K562 (cell line): ENCODE results near the gene WDHD1.

Experiments
- CCNT2 ChIP-seq: IDR thresholded peaks from 2 replicates; pipeline ENCODE4 v1.6.1; 2011; ENCODE audit warnings: borderline replicate concordance, low read depth, mild to moderate bottlenecking, moderate library complexity, mixed read lengths, low read length; ENCODE audit not compliant: insufficient read length; ENCODE audit errors: extremely low read depth
- ETV5 ChIP-seq: sonication (generic); formaldehyde crosslinking; IDR thresholded peaks from 2 replicates; pipeline ENCODE4 v1.4.0; 2020; ENCODE audit warnings: low read depth, mild to moderate bottlenecking, missing genetic modification reagents
- FIP1L1 ChIP-seq: fragments of 200-400 bp; formaldehyde crosslinking; IDR thresholded peaks from 2 replicates; pipeline ENCODE4 v1.6.1; 2018; ENCODE audit warnings: mild to moderate bottlenecking, low read depth, low read length; ENCODE audit not compliant: poor library complexity, severe bottlenecking
- IRF9 ChIP-seq: fragments of 450-650 bp; IDR thresholded peaks from 2 replicates; pipeline ENCODE4 v1.6.1; 2016; ENCODE audit warnings: missing biosample characterization, missing genetic modification characterization
- MAFK ChIP-seq: IDR thresholded peaks from 2 replicates; pipeline ENCODE4 v1.6.1; 2011; ENCODE audit warnings: low read length, improper control_type of control experiment
- MYNN ChIP-seq, 2 experiments: sonication (generic); formaldehyde crosslinking in 1 of 2; IDR thresholded peaks; 2 replicates each; pipeline versions ENCODE4 v1.5.0 to v1.6.1; 2016 to 2020; ENCODE audit warnings: antibody characterized with exemption in 1 of 2, missing genetic modification reagents in 1 of 2
- TAF1 ChIP-seq: IDR thresholded peaks from 2 replicates; pipeline ENCODE4 v1.6.1; 2011; ENCODE audit warnings: mild to moderate bottlenecking, low read length, moderate library complexity; ENCODE audit not compliant: insufficient read depth, control insufficient read depth, severe bottlenecking; ENCODE audit errors: extremely low read depth
- TFAM ChIP-seq: fragments of 250-450 bp; sonication (Bioruptor Pico); conservative IDR thresholded peaks from 2 replicates; pipeline ENCODE4 v1.5.0; 2021; ENCODE audit warnings: mild to moderate bottlenecking, moderate library complexity
- USF1 ChIP-seq: sonication (generic); formaldehyde crosslinking; IDR thresholded peaks from 2 replicates; pipeline ENCODE4 v1.9.0; 2022; ENCODE audit warnings: mild to moderate bottlenecking, missing genetic modification reagents
- ZNF134 ChIP-seq: fragments of 250-450 bp; sonication (Bioruptor Pico); conservative IDR thresholded peaks from 2 replicates; pipeline ENCODE4 v1.4.0; 2020
- ZNF146 ChIP-seq: IDR thresholded peaks from one replicate; pipeline ENCODE4 v1.6.1; 2018; ENCODE audit warnings: missing compliant biosample characterization; ENCODE audit not compliant: unreplicated experiment
- ZNF263 ChIP-seq: sonication (generic); formaldehyde crosslinking; IDR thresholded peaks from 2 replicates; pipeline ENCODE4 v1.8.0; 2022; ENCODE audit warnings: mild to moderate bottlenecking, missing genetic modification reagents, borderline replicate concordance
- TF ChIP-seq, protein P1 (sequence below), 3 experiments: IDR thresholded peaks in 2 of 3; conservative IDR thresholded peaks in 1 of 3; 2 replicates each; pipeline ENCODE4 v1.5.1; 2011 to 2012; ENCODE audit warnings: low read length in 3 of 3, mild to moderate bottlenecking in 3 of 3, control low read depth in 2 of 3, improper control_type of control experiment in 1 of 3, inconsistent platforms in 1 of 3, low read depth in 1 of 3, mixed read lengths in 1 of 3, moderate library complexity in 1 of 3; ENCODE audit not compliant: insufficient read depth in 2 of 3

DNA sequence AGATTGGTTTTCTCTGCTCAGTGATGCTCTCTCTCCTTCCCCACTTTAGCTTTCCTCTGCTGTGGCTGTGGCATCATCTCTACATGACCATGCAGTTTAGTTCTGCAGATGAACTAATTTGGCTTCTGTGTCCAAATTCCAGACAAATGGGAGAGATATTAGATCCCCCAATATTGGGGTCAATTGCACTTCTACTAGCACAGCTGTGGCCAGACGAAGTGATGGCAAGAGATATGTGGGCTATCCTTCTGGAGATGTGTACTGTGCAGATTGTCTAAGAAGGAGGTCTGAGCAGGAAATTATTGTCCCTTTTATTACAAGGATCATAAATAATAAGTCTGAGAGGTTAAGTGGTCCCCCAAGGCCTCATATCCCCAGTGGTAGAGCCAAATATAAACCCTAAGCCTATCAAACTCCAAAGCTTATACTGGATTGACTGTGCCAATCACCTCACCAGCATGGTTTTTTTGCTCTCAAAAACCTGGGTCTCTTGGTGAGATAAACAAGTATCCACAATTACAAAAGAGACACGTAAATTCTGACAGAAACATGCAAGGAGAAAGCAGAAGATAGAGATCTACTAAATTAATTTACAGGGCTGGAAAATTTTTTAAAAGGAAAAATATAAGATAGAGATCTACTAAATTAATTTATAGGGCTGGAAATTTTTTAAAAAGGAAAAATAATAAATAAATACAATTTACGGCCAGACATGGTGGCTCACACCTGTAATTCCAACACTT is 95.1 kb downstream of the WDHD1 start:
- no peak for TF ChIP-seq USF1 (CRISPR knock-in tag)
- TF ChIP-seq, protein P1, sequence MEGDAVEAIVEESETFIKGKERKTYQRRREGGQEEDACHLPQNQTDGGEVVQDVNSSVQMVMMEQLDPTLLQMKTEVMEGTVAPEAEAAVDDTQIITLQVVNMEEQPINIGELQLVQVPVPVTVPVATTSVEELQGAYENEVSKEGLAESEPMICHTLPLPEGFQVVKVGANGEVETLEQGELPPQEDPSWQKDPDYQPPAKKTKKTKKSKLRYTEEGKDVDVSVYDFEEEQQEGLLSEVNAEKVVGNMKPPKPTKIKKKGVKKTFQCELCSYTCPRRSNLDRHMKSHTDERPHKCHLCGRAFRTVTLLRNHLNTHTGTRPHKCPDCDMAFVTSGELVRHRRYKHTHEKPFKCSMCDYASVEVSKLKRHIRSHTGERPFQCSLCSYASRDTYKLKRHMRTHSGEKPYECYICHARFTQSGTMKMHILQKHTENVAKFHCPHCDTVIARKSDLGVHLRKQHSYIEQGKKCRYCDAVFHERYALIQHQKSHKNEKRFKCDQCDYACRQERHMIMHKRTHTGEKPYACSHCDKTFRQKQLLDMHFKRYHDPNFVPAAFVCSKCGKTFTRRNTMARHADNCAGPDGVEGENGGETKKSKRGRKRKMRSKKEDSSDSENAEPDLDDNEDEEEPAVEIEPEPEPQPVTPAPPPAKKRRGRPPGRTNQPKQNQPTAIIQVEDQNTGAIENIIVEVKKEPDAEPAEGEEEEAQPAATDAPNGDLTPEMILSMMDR (IDR thresholded peaks at IDR 0.05 in 2 of 3, conservative IDR thresholded peaks at IDR 0.05 in 1 of 3; ENCODE audit: insufficient read depth in 2 of 3, low read depth in 1 of 3, low read length in 3 of 3): no peak
- TF ChIP-seq MAFK: no peak
- TF ChIP-seq MYNN (IDR thresholded peaks at IDR 0.05): no peak
- TF ChIP-seq MYNN (CRISPR knock-in tag; IDR thresholded peaks at IDR 0.05): no peak
- no peak for TF ChIP-seq CCNT2
- no peak for TF ChIP-seq FIP1L1
- TF ChIP-seq IRF9: no peak
- TF ChIP-seq TFAM (CRISPR knock-in tag): no peak
- TF ChIP-seq ZNF134 (CRISPR knock-in tag): no peak
- TF ChIP-seq ETV5: no peak
- TF ChIP-seq ZNF263 (CRISPR knock-in tag): no peak
- no peak for TF ChIP-seq ZNF146 (CRISPR knock-in tag)
- TF ChIP-seq TAF1: no peak
